Occipital lobe (tissue), 2 donors: ENCODE results near the gene CLEC9A. TPM values are rescaled to one million over a fixed set of nuclear protein-coding genes. Genes with fewer than 3 reads are reported as not detected.

Experiments
- DNase-seq: peaks from one replicate; lab custom pipeline; 2025; lab: John Stamatoyannopoulos, UW
- total RNA-seq: library from RNA; depleted of rRNA; stranded (reverse); fragments of >200 nt; gene quantifications from one replicate; pipeline ENCODE4 v1.2.3, GENCODE V29; 2014

The CLEC9A gene
- total RNA-seq, 1 donor from 2014 or later: not detected

- no peak for DNase-seq
These were observed 36.8 kb downstream of the CLEC9A start for GRCh38 chr12:10067264-10067663.

GRCh38 chr12:10067942-10068341, 37.5 kb downstream of the CLEC9A start:
- DNase-seq: no peak

- no peak for DNase-seq
These were observed 38.2 kb downstream of the CLEC9A start for GRCh38 chr12:10068644-10069043.

- DNase-seq: no peak
These were observed 38.6 kb downstream of the CLEC9A start for GRCh38 chr12:10069099-10069498.

GRCh38 chr12:10069976-10070375, 39.5 kb downstream of the CLEC9A start:
- DNase-seq: no peak

- no peak for DNase-seq
These were observed 39.9 kb downstream of the CLEC9A start for GRCh38 chr12:10070380-10070779.

- DNase-seq: no peak
These were observed 41.6 kb downstream of the CLEC9A start for GRCh38 chr12:10072131-10072530.

GRCh38 chr12:10073261-10073660, 42.8 kb downstream of the CLEC9A start:
- DNase-seq: no peak

GRCh38 chr12:10075451-10075850, 45.0 kb downstream of the CLEC9A start:
- DNase-seq: no peak

- DNase-seq: no peak
These were observed 51.8 kb downstream of the CLEC9A start for GRCh38 chr12:10082117-10082874.

- DNase-seq: no peak
These were observed 54.3 kb downstream of the CLEC9A start for GRCh38 chr12:10084733-10085132.

GRCh38 chr12:10086387-10086786, 55.9 kb downstream of the CLEC9A start:
- DNase-seq: no peak

- no peak for DNase-seq
These were observed 57.5 kb downstream of the CLEC9A start for GRCh38 chr12:10088031-10088430.

GRCh38 chr12:10088955-10089900, 58.7 kb downstream of the CLEC9A start:
- no peak for DNase-seq

GRCh38 chr12:10094646-10095395, 64.3 kb downstream of the CLEC9A start:
- DNase-seq: no peak

GRCh38 chr12:10095971-10096370, 65.5 kb downstream of the CLEC9A start:
- no peak for DNase-seq

- no peak for DNase-seq
These were observed 67.0 kb downstream of the CLEC9A start for GRCh38 chr12:10097521-10097920.

GRCh38 chr12:10098791-10099190, 68.3 kb downstream of the CLEC9A start, which contains the start of gene CLEC1A:
Gene CLEC1A (minus strand): TSS chr12:10098985. CDS start chr12:10098922, 63 bp downstream.
- DNase-seq: no peak

GRCh38 chr12:10101042-10101579, 70.6 kb downstream of the CLEC9A start:
- DNase-seq: no peak

- no peak for DNase-seq
These were observed 71.3 kb downstream of the CLEC9A start for GRCh38 chr12:10101648-10102220.

GRCh38 chr12:10102322-10102721, 71.8 kb downstream of the CLEC9A start:
- DNase-seq: no peak
